ENCODE results near the gene ANAPC7. TPM values are rescaled to one million over a fixed set of nuclear protein-coding genes. Genes with fewer than 3 reads are reported as not detected.
A peak's percentile ranks its signal among the peaks of the same experiment; 100 is the strongest.
"Not testable (repeated sequence)": the region's sequence is repeated elsewhere in the genome, so short reads cannot be mapped to it uniquely, and the experiment has no call there.

Gene ANAPC7
- polyA plus RNA-seq, 1 of the 3 experiments (the other 2 are of a cell fraction): 58.9 TPM

- H3K4me1 ChIP-seq (ENCODE audit: control insufficient read depth in 1 of 2, insufficient read depth in 2 of 2, low read depth in 1 of 2, low read length in 1 of 2); H3K4me3 ChIP-seq (ENCODE audit: low read depth in 2 of 2, low read length in 1 of 2); H3K27ac ChIP-seq (ENCODE audit: low read depth in 2 of 2, low read length in 1 of 2); H2AFZ ChIP-seq (ENCODE audit: low read depth); H4K20me1 ChIP-seq (ENCODE audit: insufficient read depth); POLR2A ChIA-PET; H3K9ac ChIP-seq; H3K27me3 ChIP-seq (ENCODE audit: insufficient read depth); H3K9me3 ChIP-seq; H3K36me3 ChIP-seq (replicated peaks in 1 of 2; ENCODE audit: control insufficient read depth in 1 of 2, insufficient read depth in 2 of 2, low read length in 1 of 2); H3K4me2 ChIP-seq; H3K9me2 ChIP-seq; DNase-seq; H3K79me2 ChIP-seq (ENCODE audit: insufficient read depth): not testable (repeated sequence)
- 99% methylated on average over 15 of the region's 15 CpGs for WGBS (ENCODE audit: low lambda C conversion rate)
- H3F3A ChIP-seq (replicated peaks; ENCODE audit: insufficient read depth): peaks cover 15% of the 10 kb centered on the region
- CTCF ChIA-PET: interaction anchor here (0.7 to 2.9 kb wide), 2 partner anchors 39 to 327 kb away, joined by 3 to 35 read pairs; partner anchors contain the start of gene FAM216A
Observed at GRCh38 chr12:110429676-110430075, 26.2 kb upstream of the ANAPC7 start.

- Histone ChIP-seq H3K27me3 (ENCODE audit: insufficient read depth) (no peaks in the 10 kb centered on the region), H3K9ac (no peak overlapping the region), H3K27ac (ENCODE audit: low read depth in 2 of 2, low read length in 1 of 2) (peak overlapping the region in 1 of 2 experiments; percentile 24; a peak in 2 of 4 replicates), H2AFZ (ENCODE audit: low read depth) (no peak overlapping the region), H3K4me3 (ENCODE audit: low read depth in 2 of 2, low read length in 1 of 2) (no peak overlapping the region), H3K36me3 (replicated peaks in 1 of 2; ENCODE audit: control insufficient read depth in 1 of 2, insufficient read depth in 2 of 2, low read length in 1 of 2) (no peaks in the 10 kb centered on the region), H3K4me1 (ENCODE audit: control insufficient read depth in 1 of 2, insufficient read depth in 2 of 2, low read depth in 1 of 2, low read length in 1 of 2) (no peaks in the 10 kb centered on the region; a peak in 1 of 4 replicates), H3F3A (replicated peaks; ENCODE audit: insufficient read depth) (no peaks in the 10 kb centered on the region), H3K9me3 (no peaks in the 10 kb centered on the region), H3K79me2 (ENCODE audit: insufficient read depth) (no peaks in the 10 kb centered on the region), H3K9me2 (no peaks in the 10 kb centered on the region), H4K20me1 (ENCODE audit: insufficient read depth) (no peaks in the 10 kb centered on the region), H3K4me2 (no peak overlapping the region)
- TF ChIP-seq EP300 (IDR thresholded peaks at IDR 0.05; ENCODE audit: borderline replicate concordance in 1 of 2, low read depth in 1 of 2, low read length in 1 of 2) (peak in 1 of 2 experiments; percentile 46; a peak in 1 of 4 replicates), RCOR1 (IDR thresholded peaks at IDR 0.05; ENCODE audit: low read length) (0 out of 2 replicates have a peak, but pooled peaks have one; percentile 37), NRF1 (IDR thresholded peaks at IDR 0.05; ENCODE audit: low read depth, low read length) (no peak)
- ChIA-PET POLR2A (no interaction called here), CTCF (interaction anchor here (1.1 to 2.0 kb wide), 3 partner anchors 23 to 327 kb away, joined by 3 to 9 read pairs (median 3); partner anchors contain the start of gene ARPC3)
- WGBS (ENCODE audit: low lambda C conversion rate): 19% methylated on average over 3 of the region's 3 CpGs
- DNase-seq: peak; percentile 54
Observed at GRCh38 chr12:110426406-110426805, 22.9 kb upstream of the ANAPC7 start.

GRCh38 chr12:110424237-110424636, 20.7 kb upstream of the ANAPC7 start:
- CTCF ChIA-PET: interaction anchor here (0.6 to 2.0 kb wide), 7 partner anchors 23 to 366 kb away, joined by 3 to 9 read pairs (median 3); partner anchors contain the start of genes ARPC3 and FAM216A
- H3K4me2 ChIP-seq: no peak overlapping the region
- H3K9ac ChIP-seq: no peak overlapping the region
- H3K9me2 ChIP-seq: no peaks in the 10 kb centered on the region
- no peaks in the 10 kb centered on the region for H3K79me2 ChIP-seq (ENCODE audit: insufficient read depth)
- DNase-seq: no peak
- no peaks in the 10 kb centered on the region for H3K9me3 ChIP-seq
- H4K20me1 ChIP-seq (ENCODE audit: insufficient read depth): no peaks in the 10 kb centered on the region
- H3K4me3 ChIP-seq (ENCODE audit: low read depth in 2 of 2, low read length in 1 of 2): no peak overlapping the region
- H3F3A ChIP-seq (replicated peaks; ENCODE audit: insufficient read depth): no peaks in the 10 kb centered on the region
- no peaks in the 10 kb centered on the region for H3K36me3 ChIP-seq (replicated peaks in 1 of 2; ENCODE audit: control insufficient read depth in 1 of 2, insufficient read depth in 2 of 2, low read length in 1 of 2)
- WGBS (ENCODE audit: low lambda C conversion rate): 69% methylated on average over 3 of the region's 3 CpGs
- no peaks in the 10 kb centered on the region; a peak in 1 of 4 replicates for H3K4me1 ChIP-seq (ENCODE audit: control insufficient read depth in 1 of 2, insufficient read depth in 2 of 2, low read depth in 1 of 2, low read length in 1 of 2)
- POLR2A ChIA-PET: no interaction called here
- H3K27me3 ChIP-seq (ENCODE audit: insufficient read depth): no peaks in the 10 kb centered on the region
- TF ChIP-seq IRF3 (IDR thresholded peaks at IDR 0.05; ENCODE audit: low read depth, low read length) (no peak), MAX (IDR thresholded peaks at IDR 0.05; ENCODE audit: low read depth) (no peak), RCOR1 (IDR thresholded peaks at IDR 0.05; ENCODE audit: low read length) (no peak), SIN3A (IDR thresholded peaks at IDR 0.05; ENCODE audit: borderline replicate concordance, low read depth, low read length) (no peak), RXRA (IDR thresholded peaks at IDR 0.05; ENCODE audit: borderline replicate concordance, low read depth) (no peak), FOXM1 (IDR thresholded peaks at IDR 0.05; ENCODE audit: low read depth) (no peak), MEF2A (IDR thresholded peaks at IDR 0.05; ENCODE audit: borderline replicate concordance, low read depth) (no peak), FOXJ3 (CRISPR knock-in tag; IDR thresholded peaks at IDR 0.05) (no peak), POLR2AphosphoS5 (IDR thresholded peaks at IDR 0.05; ENCODE audit: low read depth, low read length) (no peak), GABPA (IDR thresholded peaks at IDR 0.05; ENCODE audit: low read depth) (no peak), TEAD4 (IDR thresholded peaks at IDR 0.05; ENCODE audit: borderline replicate concordance, insufficient read depth) (no peak), REST (IDR thresholded peaks at IDR 0.05; ENCODE audit: low read depth, low read length) (no peak), TAF1 (IDR thresholded peaks at IDR 0.05; ENCODE audit: borderline replicate concordance, low read depth, low read length) (no peak), ELF1 (IDR thresholded peaks at IDR 0.05) (no peak)
- no peak overlapping the region for H2AFZ ChIP-seq (ENCODE audit: low read depth)
- no peak overlapping the region for H3K27ac ChIP-seq (ENCODE audit: low read depth in 2 of 2, low read length in 1 of 2)

Data from SK-N-SH (cell line).